GM10847 (cell line): Measurements from ENCODE around the gene TMEM134.

Experiments
- POLR2A ChIP-seq: IDR thresholded peaks from 2 replicates; pipeline ENCODE4 v1.6.1; 2011; ENCODE audit not compliant: insufficient read length; ENCODE audit errors: extremely low read depth

TMEM134 gene

GRCh38 chr11:67503119-67504004 is 34.3 kb upstream of the TMEM134 start:
- no peak for TF ChIP-seq POLR2A

DNA sequence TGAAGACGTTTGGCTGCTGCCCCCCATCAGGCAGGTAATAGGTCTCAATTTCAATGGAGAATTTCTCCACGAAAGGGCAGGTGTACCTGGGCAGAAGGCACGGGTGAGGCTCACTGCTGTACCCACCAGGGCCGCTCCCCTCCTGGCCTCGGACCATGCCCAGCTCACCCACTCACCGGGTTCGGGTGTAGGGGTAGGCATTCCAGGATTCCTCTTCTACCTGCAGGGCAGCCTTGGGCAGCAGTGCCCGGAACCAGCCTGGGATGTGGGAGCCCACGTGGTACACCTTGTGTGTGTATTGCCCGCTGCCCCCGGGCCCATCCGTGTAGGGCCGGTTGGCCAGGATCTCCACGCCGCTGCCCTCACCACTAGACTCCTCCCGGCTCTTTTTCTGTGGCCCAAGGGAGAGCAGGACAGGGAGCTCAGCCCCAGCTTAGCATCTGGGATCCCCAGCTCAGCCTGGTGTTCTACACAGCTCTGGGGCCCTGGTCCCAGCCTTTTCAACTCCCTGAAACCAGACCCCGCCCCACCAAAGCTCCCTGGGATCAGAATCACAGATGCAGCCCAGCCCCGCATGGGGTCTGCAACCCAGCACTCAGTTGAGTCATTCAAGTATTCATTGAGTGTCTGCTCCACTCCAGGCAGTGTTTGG is 33.4 kb upstream of the TMEM134 start:
- TF ChIP-seq POLR2A = no peak

DNA sequence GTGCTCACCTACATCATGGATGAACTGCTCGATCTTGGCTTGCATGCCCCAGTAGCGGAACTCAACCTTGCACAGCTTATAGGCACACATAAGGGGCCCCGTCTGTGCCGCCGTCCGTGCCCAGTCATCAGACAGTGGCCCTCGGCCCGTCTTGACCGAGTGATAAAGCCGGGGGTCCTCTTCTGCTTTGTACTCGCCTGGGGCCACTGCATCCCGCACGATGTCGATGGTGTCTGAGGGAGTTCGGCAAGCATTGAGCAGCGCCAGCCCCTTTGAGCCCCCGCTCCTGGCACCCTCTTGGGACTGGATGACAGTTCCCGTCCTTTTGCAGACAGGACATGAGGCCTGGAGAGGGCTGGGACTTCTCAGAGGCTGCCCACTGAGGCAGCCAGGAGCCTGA is 32.8 kb upstream of the TMEM134 start:
- no peak for TF ChIP-seq POLR2A

DNA sequence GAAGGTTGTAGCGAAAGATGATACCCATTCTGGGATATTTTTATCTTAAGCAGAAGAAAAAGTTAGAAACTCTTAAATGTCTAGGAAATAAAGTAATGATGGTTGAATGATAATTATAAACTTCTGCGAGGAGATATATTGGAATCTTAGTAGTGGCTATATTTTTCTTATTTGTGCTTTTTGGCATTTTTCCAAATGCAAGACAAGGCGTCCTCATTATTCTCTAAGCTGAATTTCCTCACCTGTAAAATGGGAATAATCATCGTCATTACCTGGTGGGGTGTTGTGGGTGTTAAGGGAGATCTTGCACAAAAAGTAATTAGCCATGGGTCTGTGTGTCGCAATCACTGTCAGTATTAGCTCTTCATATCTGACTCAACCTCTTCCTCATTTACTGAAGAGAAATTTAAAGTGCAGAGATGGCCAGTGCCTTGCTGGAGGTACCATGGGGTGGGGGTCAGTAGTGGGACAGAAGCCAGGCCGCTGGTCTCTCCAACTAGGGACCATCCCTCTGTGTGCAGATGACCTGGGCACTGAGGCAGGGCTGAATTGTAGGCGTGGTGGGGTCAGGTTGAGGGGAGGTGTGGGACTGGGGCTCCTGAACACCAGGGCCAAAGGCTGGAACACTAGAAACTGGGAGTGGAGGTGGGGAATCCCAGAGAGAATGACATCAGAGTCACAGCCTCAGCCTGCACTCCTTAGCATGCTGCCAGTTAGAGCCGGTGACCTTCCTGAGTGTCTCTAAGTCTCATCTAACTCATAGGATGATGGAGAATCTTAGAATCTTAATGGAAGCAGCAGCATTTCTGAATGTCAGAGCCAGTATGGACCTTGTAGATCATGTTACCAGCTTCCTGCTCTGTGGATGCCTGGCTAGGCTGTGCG is 32.0 kb upstream of the TMEM134 start:
- TF ChIP-seq POLR2A = no peak

DNA sequence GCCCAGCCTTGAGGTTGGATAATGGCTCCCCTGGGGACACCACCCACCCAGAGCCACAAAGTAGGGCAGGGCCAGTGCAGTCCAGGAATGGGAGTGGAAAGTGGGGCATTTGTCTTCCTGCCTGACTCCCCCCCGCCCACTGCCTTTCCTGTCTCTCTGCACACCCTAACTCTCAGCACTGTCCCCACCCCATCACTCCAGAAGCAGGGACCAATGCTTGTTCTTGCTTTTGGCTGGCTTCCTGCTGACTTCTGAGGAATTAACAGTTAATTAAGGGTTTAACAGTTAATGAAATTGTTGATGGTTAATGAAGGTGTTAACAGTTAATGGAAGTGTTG is 31.4 kb upstream of the TMEM134 start:
- no peak for TF ChIP-seq POLR2A

GRCh38 chr11:67499808-67500483 is 30.9 kb upstream of the TMEM134 start:
- TF ChIP-seq POLR2A = no peak

GRCh38 chr11:67498544-67498972 is 29.5 kb upstream of the TMEM134 start:
- no peak for TF ChIP-seq POLR2A

- no peak for TF ChIP-seq POLR2A
Measured at GRCh38 chr11:67497656-67498291, 28.7 kb upstream of the TMEM134 start.

DNA sequence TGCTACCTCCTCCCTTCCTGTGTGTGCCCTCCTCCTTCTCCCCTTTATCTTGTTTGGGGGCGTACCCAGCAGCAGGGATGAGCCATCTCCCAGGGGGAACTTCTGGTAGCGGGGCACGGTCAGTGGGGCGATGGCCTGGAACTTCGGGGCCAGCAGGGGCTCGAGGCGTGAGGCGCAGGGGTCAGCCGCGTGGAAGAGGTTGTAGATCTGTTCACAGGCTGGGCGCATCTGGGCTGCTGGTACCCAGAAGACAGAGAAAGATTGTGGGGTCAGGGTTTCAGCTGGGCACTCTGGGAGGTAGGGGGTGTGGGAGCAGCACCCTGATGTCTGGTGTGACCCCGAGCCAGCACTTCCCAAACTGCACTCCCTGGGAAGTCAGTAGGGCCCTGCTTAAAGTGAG is 27.1 kb upstream of the TMEM134 start:
- no peak for TF ChIP-seq POLR2A

- no peak for TF ChIP-seq POLR2A
Measured at GRCh38 chr11:67495234-67496005, 26.4 kb upstream of the TMEM134 start.

DNA sequence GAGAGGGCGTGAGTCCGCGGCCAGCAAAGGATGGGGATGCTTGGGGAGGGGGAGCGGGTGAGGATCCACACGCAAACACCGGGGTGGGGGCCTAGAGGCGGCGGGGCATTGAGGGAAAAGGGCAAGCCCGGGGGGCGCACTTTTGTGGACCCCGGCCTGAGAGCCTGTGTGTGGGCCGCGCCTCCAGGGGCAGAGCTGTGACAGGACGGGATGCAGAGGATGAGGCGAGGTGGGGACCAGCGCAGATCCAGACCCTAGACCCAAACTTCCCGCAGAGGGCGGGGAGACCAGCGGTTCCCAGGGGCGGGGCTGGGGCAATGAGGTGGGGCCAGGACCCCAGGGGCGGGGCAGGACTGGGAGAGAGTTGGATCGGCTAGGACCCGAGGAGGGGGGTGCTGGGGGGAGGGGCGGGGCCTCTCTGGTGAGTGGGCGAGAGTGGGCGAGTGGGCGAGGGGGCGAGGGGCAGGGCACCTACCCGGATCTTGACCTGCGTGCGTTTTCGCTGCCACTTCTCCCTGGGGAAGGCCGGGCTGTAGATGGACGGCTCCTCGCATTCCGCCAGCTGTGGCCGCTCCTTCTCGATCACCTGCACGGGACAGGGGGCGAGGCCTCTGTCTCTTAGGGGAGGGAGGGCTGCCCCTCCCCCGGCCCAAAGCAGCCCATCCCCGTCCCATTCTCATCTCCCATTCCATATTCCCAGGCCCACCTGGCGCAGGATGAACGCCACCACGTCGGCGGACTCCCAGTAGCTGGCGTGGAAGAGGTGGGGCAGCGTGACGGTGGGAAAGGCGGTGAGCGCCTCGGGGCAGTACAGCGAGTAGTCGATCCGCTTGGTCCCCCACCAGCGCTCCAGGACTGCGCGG is 25.6 kb upstream of the TMEM134 start:
- no peak for TF ChIP-seq POLR2A

- TF ChIP-seq POLR2A = no peak
Measured at GRCh38 chr11:67493548-67494370, 24.7 kb upstream of the TMEM134 start.
